Spleen (tissue), 11 donors: ENCODE data around the gene PITHD1. TPM values are rescaled to one million over a fixed set of nuclear protein-coding genes. Genes with fewer than 3 reads are reported as not detected.
A peak's percentile ranks its signal among the peaks of the same experiment; 100 is the strongest.
"Not testable (repeated sequence)": the region's sequence is repeated elsewhere in the genome, so short reads cannot be mapped to it uniquely, and the experiment has no call there.

Source experiments
- DNase-seq: peaks from one replicate; pipeline ENCODE4 v3.0.0-alpha.2; 2020
- H3K27ac ChIP-seq, 8 donors: fragments of 200-600 bp; sonication (generic) in 7 of 8; 1 replicate in 4 of 8; 2 replicates in 4 of 8; pipeline versions ENCODE4 v1.5.0 to v1.8.0; 2016 to 2021; ENCODE audit warnings: inconsistent platforms in 4 of 8, mild to moderate bottlenecking in 4 of 8, moderate library complexity in 1 of 8
- H3K27me3 ChIP-seq, 7 donors: fragments of 200-600 bp; sonication (generic) in 6 of 7; replicated peaks in 1 of 7; 1 replicate in 4 of 7; 2 replicates in 3 of 7; pipeline versions ENCODE4 v1.5.0 to v1.8.0; 2016 to 2021; ENCODE audit warnings: inconsistent platforms in 3 of 7, mild to moderate bottlenecking in 1 of 7
- H3K36me3 ChIP-seq, 6 donors: fragments of 200-600 bp; sonication (generic) in 5 of 6; 1 replicate in 4 of 6; 2 replicates in 2 of 6; pipeline versions ENCODE4 v1.5.0 to v1.8.0; 2016 to 2021; ENCODE audit warnings: inconsistent platforms in 2 of 6
- H3K4me1 ChIP-seq, 6 donors: fragments of 200-600 bp; sonication (generic) in 5 of 6; 1 replicate in 3 of 6; 2 replicates in 3 of 6; pipeline versions ENCODE4 v1.5.0 to v1.8.0; 2016 to 2021; ENCODE audit warnings: inconsistent platforms in 3 of 6
- H3K4me3 ChIP-seq, 8 donors: fragments of 200-600 bp; sonication (generic) in 7 of 8; 1 replicate in 4 of 8; 2 replicates in 4 of 8; pipeline versions ENCODE4 v1.5.0 to v1.8.0; 2016 to 2021; ENCODE audit warnings: inconsistent platforms in 4 of 8, mild to moderate bottlenecking in 4 of 8, moderate library complexity in 2 of 8
- H3K9me3 ChIP-seq, 8 donors: fragments of 200-600 bp; sonication (generic) in 7 of 8; 1 replicate in 4 of 8; 2 replicates in 4 of 8; pipeline versions ENCODE4 v1.5.0 to v1.8.0; 2016 to 2021; ENCODE audit warnings: inconsistent platforms in 4 of 8
- POLR2A ChIP-seq, 3 donors: fragments of 450-650 bp; IDR thresholded peaks; one replicate each; pipeline ENCODE4 v1.5.1; 2017; ENCODE audit warnings: antibody characterized with exemption in 3 of 3, mild to moderate bottlenecking in 1 of 3
- POLR2AphosphoS5 ChIP-seq, 3 donors: sonication (generic); formaldehyde crosslinking; IDR thresholded peaks; one replicate each; pipeline ENCODE4 v1.5.1; 2017; ENCODE audit warnings: antibody characterized with exemption in 3 of 3
- WGBS, 5 donors: extraction: QIAGEN DNeasy Blood & Tissue Kit in 3 of 5; methylation state at CpG; one replicate each; pipeline versions ENCODE4 v1.1.5 to v1.1.7; 2013 to 2018; 5-methylcytosine and 5-hydroxymethylcytosine counted together
- intact Hi-C: fragments of 100-400 bp; cut with DNase I; formaldehyde crosslinking; loops from one replicate; pipeline ENCODE4 v1.15.0; 2023; ENCODE audit warnings: low total_unique reads
- polyA plus RNA-seq, 3 donors: library from polyadenylated mRNA; stranded (reverse); fragments of 200-250 nt; gene quantifications; one replicate each; pipeline ENCODE4 v1.2.1, GENCODE V29; 2013
- total RNA-seq, 7 donors: library from RNA; depleted of rRNA in 3 of 7; stranded (reverse); fragments of >200 nt in 3 of 7; fragmentation: NEBNext Ultra II Directional in 4 of 7; extraction: Animal tissue kit (Norgen Biotek cat#: 25700) in 4 of 7; gene quantifications; one replicate each; pipeline versions ENCODE4 v1.1.0 to v1.2.1, GENCODE V29; 2016 to 2021
- TF ChIP-seq, protein P1 (sequence below), 11 experiments: fragments of 200-600 bp in 7 of 11; fragments of 450-650 bp in 4 of 11; sonication (generic) in 4 of 11; IDR thresholded peaks in 8 of 11; conservative IDR thresholded peaks in 3 of 11; 1 replicate in 7 of 11; 2 replicates in 4 of 11; pipeline versions ENCODE4 v1.4.0 to v1.8.0; 2016 to 2021; ENCODE audit warnings: antibody characterized with exemption in 11 of 11, inconsistent platforms in 4 of 11, mild to moderate bottlenecking in 1 of 11
- donor health status: healthy with polysubstance abuse.
- donor health status: DM: no; HTN: no; CAD: no; lungs with moderate emphysema.
- donor health status: DM: no; HTN: no; CAD: no.
- donor health status: Bipolar disorder and iron deficiency.
- donor health status: healthy.
- donor health status: DM: no; HTN: no; CAD: no.
- donor health status: DM: yes; HTN: yes; CAD: no.

Gene PITHD1
- total and polyA plus RNA-seq, 10 donors: 43.9 to 68.5 (median 52.0) TPM

DNA sequence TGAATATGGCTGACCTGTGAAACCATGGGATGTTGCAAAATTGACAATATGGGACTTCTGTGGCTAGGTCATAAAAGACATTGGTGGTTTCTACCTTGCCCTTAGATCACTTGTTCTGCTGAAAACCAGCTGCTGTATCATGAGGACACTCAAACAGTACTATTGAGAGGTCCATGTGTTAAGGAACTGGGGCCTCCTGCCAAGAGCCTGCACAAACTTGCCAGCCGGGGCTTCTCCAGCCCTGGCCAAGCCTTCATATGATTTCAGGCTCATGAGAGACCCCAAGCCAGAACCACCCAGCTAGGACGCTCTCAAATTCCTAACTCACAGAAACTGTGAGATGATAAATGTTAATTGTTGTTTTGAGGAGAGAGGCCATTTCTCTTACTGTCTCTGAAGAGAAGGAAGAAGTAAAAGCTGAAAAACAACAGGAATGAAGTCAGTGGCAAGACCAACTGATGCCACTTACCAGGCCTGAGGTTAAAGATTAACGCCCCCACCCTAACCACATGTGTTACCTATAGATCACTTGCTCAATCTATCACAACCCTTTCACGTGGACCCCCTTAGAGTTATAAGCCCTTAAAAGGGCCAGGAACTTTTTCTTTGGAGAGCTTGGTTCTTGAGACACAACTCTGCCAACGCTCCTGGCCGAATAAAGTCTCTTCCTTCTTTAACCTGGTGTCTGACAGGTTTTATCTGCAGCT lies 3.9 kb upstream of the PITHD1 start:
- H3K4me1 ChIP-seq: peaks cover 15 to 42% (median 28%) of the 10 kb centered on the region in 6 donors
- H3K4me3 ChIP-seq: no peak overlapping the region
- 75 to 84% (median 83%) methylated on average over 6 of the region's 6 CpGs for WGBS, 5 donors
- no peaks in the 10 kb centered on the region for H3K9me3 ChIP-seq
- no peak for DNase-seq
- intact Hi-C loops: no loop called here
- H3K36me3 ChIP-seq: peaks cover 0 to 18% (median 3%) of the 10 kb centered on the region in 6 donors
- no peak overlapping the region for H3K27ac ChIP-seq
- TF ChIP-seq POLR2AphosphoS5 (IDR thresholded peaks at IDR 0.05) (no peak), POLR2A (IDR thresholded peaks at IDR 0.05) (no peak)
- TF ChIP-seq, protein P1, sequence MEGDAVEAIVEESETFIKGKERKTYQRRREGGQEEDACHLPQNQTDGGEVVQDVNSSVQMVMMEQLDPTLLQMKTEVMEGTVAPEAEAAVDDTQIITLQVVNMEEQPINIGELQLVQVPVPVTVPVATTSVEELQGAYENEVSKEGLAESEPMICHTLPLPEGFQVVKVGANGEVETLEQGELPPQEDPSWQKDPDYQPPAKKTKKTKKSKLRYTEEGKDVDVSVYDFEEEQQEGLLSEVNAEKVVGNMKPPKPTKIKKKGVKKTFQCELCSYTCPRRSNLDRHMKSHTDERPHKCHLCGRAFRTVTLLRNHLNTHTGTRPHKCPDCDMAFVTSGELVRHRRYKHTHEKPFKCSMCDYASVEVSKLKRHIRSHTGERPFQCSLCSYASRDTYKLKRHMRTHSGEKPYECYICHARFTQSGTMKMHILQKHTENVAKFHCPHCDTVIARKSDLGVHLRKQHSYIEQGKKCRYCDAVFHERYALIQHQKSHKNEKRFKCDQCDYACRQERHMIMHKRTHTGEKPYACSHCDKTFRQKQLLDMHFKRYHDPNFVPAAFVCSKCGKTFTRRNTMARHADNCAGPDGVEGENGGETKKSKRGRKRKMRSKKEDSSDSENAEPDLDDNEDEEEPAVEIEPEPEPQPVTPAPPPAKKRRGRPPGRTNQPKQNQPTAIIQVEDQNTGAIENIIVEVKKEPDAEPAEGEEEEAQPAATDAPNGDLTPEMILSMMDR (IDR thresholded peaks at IDR 0.05 in 8 of 11, conservative IDR thresholded peaks at IDR 0.05 in 3 of 11): no peak
- no peaks in the 10 kb centered on the region for H3K27me3 ChIP-seq

DNA sequence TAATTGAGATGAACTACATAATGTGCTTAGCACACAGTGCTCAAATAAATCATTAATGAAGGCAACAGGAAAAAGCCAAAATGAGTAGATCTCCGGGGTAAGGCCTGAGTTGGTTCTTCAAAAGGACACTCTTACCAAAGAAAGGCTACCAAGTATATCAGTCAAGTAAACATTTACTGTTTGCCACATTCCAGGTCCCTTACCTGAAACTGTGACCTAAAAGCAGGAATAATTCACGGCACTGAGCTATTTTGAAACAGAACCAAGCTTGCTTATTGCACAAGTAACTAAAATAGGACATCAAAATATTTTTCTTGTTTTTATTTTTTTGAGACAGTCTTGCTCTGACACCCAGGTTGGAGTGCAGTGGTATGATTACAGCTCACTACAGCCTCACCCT lies 2.0 kb upstream of the PITHD1 start:
- intact Hi-C loops: no loop called here
- Histone ChIP-seq H3K27me3 (no peaks in the 10 kb centered on the region), H3K4me3 (no peak overlapping the region), H3K36me3 (peaks cover 0 to 24% (median 2%) of the 10 kb centered on the region in 6 donors), H3K4me1 (peaks cover 25 to 61% (median 42%) of the 10 kb centered on the region in 6 donors), H3K27ac (no peak overlapping the region), H3K9me3 (no peaks in the 10 kb centered on the region)
- TF ChIP-seq, protein P1 (IDR thresholded peaks at IDR 0.05 in 8 of 11, conservative IDR thresholded peaks at IDR 0.05 in 3 of 11): no peak
- TF ChIP-seq POLR2A (IDR thresholded peaks at IDR 0.05): no peak
- TF ChIP-seq POLR2AphosphoS5 (IDR thresholded peaks at IDR 0.05): no peak
- DNase-seq: no peak
- 62 to 91% (median 70%) methylated on average over 2 of the region's 2 CpGs for WGBS, 5 donors

DNA sequence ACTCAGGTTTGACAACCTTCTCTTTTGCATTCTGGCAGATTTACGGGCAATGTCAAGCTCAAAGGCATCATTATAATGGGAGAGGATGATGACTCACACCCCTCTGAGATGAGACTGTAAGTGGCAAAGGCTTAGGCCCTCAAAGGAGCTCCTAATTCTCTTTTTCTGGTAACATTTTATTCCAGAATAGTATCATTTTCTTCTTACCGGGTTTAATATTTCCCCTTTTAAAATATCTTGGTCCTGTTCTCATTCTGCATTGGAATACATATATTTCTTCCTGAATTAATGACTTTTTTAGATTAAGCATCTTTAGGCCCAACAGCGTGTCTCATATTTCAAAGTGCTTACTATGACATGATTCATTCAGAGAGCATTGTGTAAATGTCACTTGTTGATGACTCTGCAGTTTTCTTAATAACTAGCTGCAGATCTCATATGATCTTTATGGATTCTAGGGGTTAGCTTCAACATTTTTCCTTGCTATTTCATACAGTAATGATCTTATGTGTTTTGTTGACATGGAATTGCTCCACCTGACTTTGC lies 1.7 kb downstream of the PITHD1 start:
- H3K27ac ChIP-seq: no peak overlapping the region
- H3K36me3 ChIP-seq: peaks cover 0 to 51% (median 14%) of the 10 kb centered on the region in 6 donors
- H3K4me1 ChIP-seq: peaks cover 20 to 73% (median 42%) of the 10 kb centered on the region in 6 donors
- H3K27me3 ChIP-seq: no peaks in the 10 kb centered on the region
- H3K9me3 ChIP-seq: no peaks in the 10 kb centered on the region
- intact Hi-C loops: no loop called here
- DNase-seq: no peak
- WGBS, 5 donors: 55 to 83% (median 81%) methylated on average over 3 of the region's 3 CpGs
- peak overlapping the region in 5 of 8 donors; percentile 70 to 96 (median 80) for H3K4me3 ChIP-seq
- TF ChIP-seq, protein P1 (IDR thresholded peaks at IDR 0.05 in 8 of 11, conservative IDR thresholded peaks at IDR 0.05 in 3 of 11): no peak
- TF ChIP-seq POLR2A (IDR thresholded peaks at IDR 0.05) (no peak), POLR2AphosphoS5 (IDR thresholded peaks at IDR 0.05) (no peak)

DNA sequence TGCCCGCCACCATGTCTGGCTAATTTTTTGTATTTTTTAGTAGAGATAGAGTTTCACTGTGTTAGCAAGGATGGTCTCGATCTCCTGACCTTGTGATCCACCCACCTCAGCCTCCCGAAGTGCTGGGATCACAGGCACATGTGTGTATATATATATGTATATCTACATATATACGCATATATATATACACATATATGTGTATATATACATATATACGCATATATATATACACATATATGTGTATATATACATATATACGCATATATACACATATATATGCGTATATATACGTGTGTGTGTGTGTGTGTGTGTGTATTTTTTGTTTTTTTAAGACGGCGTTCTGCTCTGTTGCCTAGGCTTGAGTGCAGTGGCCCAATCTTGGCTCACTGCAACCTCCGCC lies 4.9 kb downstream of the PITHD1 start:
- H3K4me3 ChIP-seq, H3K27me3 ChIP-seq, intact Hi-C loops, H3K27ac ChIP-seq, DNase-seq, H3K9me3 ChIP-seq: not testable (repeated sequence)
- peaks cover 0 to 83% (median 40%) of the 10 kb centered on the region in 6 donors for H3K36me3 ChIP-seq
- 93 to 96% (median 95%) methylated on average over 11 of the region's 11 CpGs for WGBS, 5 donors
- H3K4me1 ChIP-seq: peaks cover 13 to 49% (median 27%) of the 10 kb centered on the region in 6 donors
